Lower leg skin (tissue), 4 donors: ENCODE data around the gene ICAM2. TPM values are rescaled to one million over a fixed set of nuclear protein-coding genes. Genes with fewer than 3 reads are reported as not detected.

ENCODE experiments used
- DNase-seq, 2 donors: peaks; one replicate each; pipeline ENCODE4 v3.0.0-alpha.2; 2019; ENCODE audit warnings: low spot score in 2 of 2
- H3K4me3 ChIP-seq: fragments of 200-600 bp; sonication (generic); 2 replicates; pipeline ENCODE4 v1.5.1; 2017; ENCODE audit warnings: mild to moderate bottlenecking, low read depth; ENCODE audit not compliant: poor library complexity, severe bottlenecking
- POLR2A ChIP-seq, 2 donors: fragments of 450-650 bp; IDR thresholded peaks; one replicate each; pipeline ENCODE4 v1.6.1; 2016 to 2017; ENCODE audit warnings: antibody characterized with exemption in 2 of 2, mild to moderate bottlenecking in 1 of 2, moderate library complexity in 1 of 2
- WGBS, 2 donors: methylation state at CpG; one replicate each; pipeline ENCODE4 v1.1.5; 2018; 5-methylcytosine and 5-hydroxymethylcytosine counted together
- intact Hi-C: fragments of 100-400 bp; cut with DNase I; formaldehyde crosslinking; loops from one replicate; pipeline ENCODE4 v1.15.0; 2023; ENCODE audit warnings: low total_unique reads
- total RNA-seq, 4 donors: library from RNA; depleted of rRNA; stranded (reverse); fragments of >200 nt; gene quantifications; one replicate each; pipeline ENCODE4 v1.1.0, GENCODE V29; 2016
- TF ChIP-seq, protein P1 (sequence below), 3 donors: fragments of 450-650 bp; IDR thresholded peaks; one replicate each; pipeline ENCODE4 v1.5.1; 2016; ENCODE audit warnings: antibody characterized with exemption in 3 of 3, mild to moderate bottlenecking in 3 of 3, moderate library complexity in 2 of 3

The ICAM2 gene
- total RNA-seq, 4 donors from 2014 or later, result 11.5 to 26.8 (median 19.9) TPM

DNA sequence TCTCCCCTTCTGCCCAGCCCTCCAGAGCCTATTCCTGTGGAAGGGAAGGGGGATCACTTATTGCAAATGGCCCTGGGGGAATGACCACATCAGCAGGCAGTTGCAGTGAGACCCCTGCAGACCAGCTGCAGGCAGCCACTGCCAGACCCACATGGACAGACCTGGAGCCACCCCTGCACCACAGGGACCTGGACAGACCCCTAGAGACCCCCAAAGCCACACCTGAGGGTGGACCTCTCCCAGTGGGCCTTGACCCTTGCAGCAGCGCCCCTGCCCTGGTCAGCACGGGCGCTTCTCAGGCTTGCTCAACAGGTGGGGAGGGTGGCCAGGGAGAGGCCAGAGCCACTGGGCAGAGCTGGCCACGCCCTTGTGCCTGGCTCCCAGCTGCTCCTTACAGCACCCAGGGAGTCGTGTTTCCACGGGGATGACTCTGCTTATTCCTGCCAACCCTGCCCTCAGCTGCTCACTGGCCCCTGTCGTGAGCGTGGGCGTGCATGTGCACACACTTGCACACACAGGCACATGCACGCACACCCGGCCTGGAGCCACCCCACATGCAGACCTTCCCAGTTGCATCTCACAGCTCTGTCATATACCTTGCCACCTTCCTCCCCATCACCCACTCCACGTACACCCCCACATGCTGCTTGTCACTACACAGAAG lies 46.4 kb downstream of the ICAM2 start:
- WGBS, 2 donors, result 46 to 51% methylated on average over 9 of the region's 12 CpGs
- DNase-seq, result no peak
- TF ChIP-seq POLR2A (IDR thresholded peaks at IDR 0.05), result no peak
- TF ChIP-seq, protein P1, sequence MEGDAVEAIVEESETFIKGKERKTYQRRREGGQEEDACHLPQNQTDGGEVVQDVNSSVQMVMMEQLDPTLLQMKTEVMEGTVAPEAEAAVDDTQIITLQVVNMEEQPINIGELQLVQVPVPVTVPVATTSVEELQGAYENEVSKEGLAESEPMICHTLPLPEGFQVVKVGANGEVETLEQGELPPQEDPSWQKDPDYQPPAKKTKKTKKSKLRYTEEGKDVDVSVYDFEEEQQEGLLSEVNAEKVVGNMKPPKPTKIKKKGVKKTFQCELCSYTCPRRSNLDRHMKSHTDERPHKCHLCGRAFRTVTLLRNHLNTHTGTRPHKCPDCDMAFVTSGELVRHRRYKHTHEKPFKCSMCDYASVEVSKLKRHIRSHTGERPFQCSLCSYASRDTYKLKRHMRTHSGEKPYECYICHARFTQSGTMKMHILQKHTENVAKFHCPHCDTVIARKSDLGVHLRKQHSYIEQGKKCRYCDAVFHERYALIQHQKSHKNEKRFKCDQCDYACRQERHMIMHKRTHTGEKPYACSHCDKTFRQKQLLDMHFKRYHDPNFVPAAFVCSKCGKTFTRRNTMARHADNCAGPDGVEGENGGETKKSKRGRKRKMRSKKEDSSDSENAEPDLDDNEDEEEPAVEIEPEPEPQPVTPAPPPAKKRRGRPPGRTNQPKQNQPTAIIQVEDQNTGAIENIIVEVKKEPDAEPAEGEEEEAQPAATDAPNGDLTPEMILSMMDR (IDR thresholded peaks at IDR 0.05), result no peak
- intact Hi-C loops, result no loop called here
- no peak overlapping the region for H3K4me3 ChIP-seq

DNA sequence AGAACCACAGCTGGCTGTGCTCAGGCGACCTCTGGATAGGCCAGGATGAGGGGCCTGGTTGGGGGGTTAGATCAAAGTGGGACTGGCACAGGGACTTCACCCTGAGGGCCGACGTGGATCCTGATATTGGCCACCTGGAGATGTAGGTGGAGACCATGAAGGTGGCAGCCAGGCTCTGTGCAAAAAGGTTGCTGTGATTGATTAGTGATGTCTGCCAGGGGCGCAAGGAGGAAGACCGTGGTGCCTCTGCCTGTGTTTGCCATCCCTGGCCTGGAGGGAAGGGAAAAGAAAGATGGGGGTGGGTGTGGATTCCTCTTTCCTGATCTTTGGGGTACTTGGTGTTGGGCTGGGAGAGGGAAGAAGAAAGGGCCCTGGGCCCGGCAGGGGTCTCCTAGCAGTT lies 47.2 kb downstream of the ICAM2 start:
- intact Hi-C loops, result no loop called here
- no peak overlapping the region for H3K4me3 ChIP-seq
- WGBS, 2 donors, result 89 to 95% methylated on average over 6 of the region's 6 CpGs
- no peak for DNase-seq
- TF ChIP-seq, protein P1 (IDR thresholded peaks at IDR 0.05), result no peak
- TF ChIP-seq POLR2A (IDR thresholded peaks at IDR 0.05), result no peak

DNA sequence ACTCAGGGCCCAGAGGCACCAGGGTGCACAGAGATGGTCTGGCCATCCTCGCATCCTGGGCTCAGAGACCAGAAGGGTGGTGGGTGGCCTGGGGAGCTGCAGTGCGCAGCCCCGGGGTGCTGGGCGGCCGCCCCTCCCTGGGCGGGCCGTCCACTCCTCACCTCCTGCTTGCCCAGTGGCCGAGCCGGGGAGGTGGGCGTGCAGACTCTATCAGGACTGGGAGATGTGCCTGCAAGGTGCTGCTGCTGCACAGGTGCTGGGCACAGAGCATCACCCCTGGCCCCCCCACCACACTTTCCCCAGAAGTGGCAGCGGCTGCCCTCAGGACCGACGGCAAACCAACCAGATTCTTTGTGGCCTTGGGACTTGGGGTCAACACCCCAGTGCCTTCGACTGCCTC lies 47.6 kb downstream of the ICAM2 start, which contains the start of gene SCN4A:
Gene SCN4A, minus strand, starts transcription at position 123 of the 400 bp plus-strand sequence. Its CDS starts 77 bp downstream, at position 46.
- 96% methylated on average over 4 to 10 of the region's 14 CpGs for WGBS, 2 donors
- intact Hi-C loops, result no loop called here
- DNase-seq, result no peak
- H3K4me3 ChIP-seq, result no peak within 1 kb of the TSS
- TF ChIP-seq POLR2A (IDR thresholded peaks at IDR 0.05), result no peak

DNA sequence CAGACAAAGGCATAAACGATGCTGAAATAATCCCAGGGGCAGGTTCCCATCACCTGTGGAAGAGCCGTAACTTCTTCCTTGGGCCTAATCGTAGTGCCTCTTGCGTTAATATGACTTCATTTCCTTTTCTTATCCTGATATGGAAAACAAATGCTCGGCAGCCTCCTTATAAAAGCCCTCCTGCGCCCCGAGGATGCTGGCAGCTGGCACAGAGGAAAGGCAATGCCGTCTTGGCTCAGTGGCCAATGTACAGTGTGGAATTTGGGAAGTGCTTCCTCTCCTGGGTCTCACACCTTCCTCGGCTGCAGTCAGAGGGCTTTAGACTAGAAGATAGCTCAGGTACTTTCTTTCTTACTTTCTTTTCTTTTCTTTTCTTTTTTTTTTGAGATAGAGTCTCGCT lies 51.2 kb downstream of the ICAM2 start:
- H3K4me3 ChIP-seq, result no peak overlapping the region
- 61 to 64% methylated on average over 10 of the region's 10 CpGs for WGBS, 2 donors
- intact Hi-C loops, result no loop called here
- TF ChIP-seq, protein P1 (IDR thresholded peaks at IDR 0.05), result no peak
- no peak for TF ChIP-seq POLR2A (IDR thresholded peaks at IDR 0.05)
- no peak for DNase-seq

DNA sequence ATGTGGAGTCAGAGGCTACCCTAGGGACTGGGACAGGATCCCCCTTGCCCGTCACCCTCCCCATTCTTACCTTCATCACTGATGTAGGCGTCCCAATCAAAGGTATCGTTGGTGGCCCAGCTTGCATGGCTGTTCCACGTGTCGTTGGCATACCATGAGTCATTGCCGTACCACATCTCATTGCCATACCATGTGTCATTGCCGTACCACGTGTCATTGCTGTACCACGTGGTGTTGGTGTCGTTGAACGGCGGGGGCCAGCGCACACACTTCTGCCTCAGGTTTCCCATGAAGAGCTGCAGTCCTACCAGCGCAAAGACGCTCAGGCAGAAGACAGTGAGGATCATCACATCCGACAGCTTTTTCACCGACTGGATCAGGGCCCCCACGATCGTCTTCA lies 52.5 kb downstream of the ICAM2 start:
- no peak for DNase-seq
- H3K4me3 ChIP-seq, result no peak overlapping the region
- WGBS, 2 donors, result 92 to 94% methylated on average over 19 of the region's 19 CpGs
- intact Hi-C loops, result no loop called here
- TF ChIP-seq, protein P1 (IDR thresholded peaks at IDR 0.05), result no peak
- TF ChIP-seq POLR2A (IDR thresholded peaks at IDR 0.05), result no peak

DNA sequence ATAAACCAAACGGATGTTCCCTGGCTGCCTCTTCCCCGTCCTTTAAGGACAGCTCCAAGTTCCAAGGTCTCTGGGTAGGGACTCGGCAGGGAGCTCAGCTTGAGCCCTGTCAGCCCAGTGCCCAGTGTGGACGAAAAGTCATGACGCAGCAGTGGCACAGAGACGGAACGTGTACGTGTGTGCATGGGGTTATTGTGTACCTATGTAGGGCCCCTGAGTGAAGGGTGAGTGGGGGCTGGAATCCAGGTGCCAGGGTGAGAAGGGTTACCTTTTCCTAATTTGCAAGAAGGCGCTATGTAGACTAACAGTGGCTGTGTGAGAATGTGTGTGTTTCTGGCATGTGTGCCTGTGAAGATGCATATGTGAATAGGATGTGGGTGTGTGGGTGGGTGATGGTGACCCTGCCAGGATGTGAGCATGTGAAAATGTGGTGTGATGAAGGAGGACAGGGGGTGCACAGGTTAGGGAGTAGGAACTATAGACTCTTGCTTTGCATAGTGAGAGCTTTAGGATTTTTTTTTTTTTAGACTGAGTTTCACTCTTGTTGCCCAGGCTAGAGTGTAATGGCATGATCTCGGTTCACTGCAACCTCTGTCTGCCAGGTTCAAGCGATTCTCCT lies 53.7 kb downstream of the ICAM2 start:
- WGBS, 2 donors, result 81 to 84% methylated on average over 11 of the region's 11 CpGs
- no peak overlapping the region for H3K4me3 ChIP-seq
- intact Hi-C loops, result no loop called here
- TF ChIP-seq POLR2A (IDR thresholded peaks at IDR 0.05), result no peak
- TF ChIP-seq, protein P1 (IDR thresholded peaks at IDR 0.05), result no peak
- DNase-seq, result no peak
